ENCODE data around the gene ZNF202.

Gene ZNF202

DNA sequence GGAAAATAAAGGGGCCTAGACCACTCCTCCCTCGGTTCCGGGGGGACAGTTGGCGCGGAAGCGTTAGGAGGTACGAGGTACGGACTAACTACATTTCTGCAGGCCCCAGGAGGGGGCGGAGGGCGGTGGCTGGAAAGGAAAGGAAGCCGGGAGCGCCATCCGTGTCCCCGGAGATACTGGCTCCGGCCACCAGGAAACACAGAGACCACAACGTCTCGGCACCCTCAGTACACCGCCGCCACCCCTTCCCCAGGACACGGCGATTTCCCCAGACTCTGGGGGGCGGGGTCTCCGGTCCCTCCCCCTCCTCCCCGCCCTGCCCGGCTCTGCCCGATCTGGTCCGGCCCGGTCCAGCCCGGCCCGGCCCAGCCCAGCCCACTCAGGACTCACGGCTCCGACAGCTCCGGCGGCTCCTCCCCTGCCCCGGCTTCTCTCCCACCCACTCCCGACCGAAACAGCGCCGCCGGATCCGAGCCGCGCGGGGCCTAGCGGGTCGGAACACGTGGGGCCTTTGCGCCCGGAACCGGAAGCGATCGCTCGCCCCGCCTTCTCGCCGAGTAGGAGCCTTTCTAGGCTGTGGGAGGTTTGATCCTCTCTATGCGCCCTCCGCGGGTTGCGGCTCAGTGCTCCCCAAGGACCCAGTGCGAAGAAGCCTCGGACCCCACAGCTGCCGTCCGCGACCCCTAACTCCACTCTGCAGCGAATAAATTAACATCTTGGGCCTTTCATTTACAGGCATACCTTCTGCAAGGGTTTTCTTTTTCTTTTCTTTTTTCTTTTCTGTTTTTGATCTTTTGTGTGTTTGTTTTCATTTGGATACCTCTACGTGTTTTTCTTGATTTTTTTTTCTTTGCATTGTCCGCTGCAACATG, at the start of gene ZNF202:
TSS of gene ZNF202 (minus strand) at position 502 of the 872 bp plus-strand sequence. CDS start 10,772 bp downstream, outside the sequence.
- TF ChIP-seq, protein P1, sequence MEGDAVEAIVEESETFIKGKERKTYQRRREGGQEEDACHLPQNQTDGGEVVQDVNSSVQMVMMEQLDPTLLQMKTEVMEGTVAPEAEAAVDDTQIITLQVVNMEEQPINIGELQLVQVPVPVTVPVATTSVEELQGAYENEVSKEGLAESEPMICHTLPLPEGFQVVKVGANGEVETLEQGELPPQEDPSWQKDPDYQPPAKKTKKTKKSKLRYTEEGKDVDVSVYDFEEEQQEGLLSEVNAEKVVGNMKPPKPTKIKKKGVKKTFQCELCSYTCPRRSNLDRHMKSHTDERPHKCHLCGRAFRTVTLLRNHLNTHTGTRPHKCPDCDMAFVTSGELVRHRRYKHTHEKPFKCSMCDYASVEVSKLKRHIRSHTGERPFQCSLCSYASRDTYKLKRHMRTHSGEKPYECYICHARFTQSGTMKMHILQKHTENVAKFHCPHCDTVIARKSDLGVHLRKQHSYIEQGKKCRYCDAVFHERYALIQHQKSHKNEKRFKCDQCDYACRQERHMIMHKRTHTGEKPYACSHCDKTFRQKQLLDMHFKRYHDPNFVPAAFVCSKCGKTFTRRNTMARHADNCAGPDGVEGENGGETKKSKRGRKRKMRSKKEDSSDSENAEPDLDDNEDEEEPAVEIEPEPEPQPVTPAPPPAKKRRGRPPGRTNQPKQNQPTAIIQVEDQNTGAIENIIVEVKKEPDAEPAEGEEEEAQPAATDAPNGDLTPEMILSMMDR (IDR thresholded peaks at IDR 0.05; ENCODE audit: low read depth, low read length): peak; percentile 23
- DNase-seq (ENCODE audit: low read depth in 2 of 2): peak; percentile 92
- peak within 1 kb of the TSS; percentile 89 to 92 for H3K4me3 ChIP-seq (replicated peaks in 1 of 2; ENCODE audit: low read depth in 2 of 2, low read length in 2 of 2)

DNA sequence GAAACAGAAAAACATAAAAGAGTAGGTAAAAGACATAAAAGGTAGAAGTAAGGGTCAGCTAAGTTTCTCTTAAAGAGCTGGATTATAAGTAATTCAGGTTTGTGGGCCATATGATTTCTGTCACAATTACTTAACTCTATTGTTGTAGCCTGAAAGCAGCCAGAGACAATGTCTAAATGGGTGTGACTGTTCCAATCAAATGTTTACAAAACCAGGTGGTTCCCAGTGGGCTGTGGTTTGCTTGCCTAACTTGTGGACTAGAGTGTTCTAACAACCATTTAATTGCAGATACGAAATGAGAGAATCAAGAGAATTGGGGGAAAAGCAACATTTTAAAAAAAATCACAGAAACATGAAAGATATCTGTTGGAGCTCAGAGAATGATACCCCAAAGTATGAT, 42.1 kb upstream of the ZNF202 start:
- TF ChIP-seq, protein P1 (IDR thresholded peaks at IDR 0.05; ENCODE audit: low read depth, low read length): no peak
- DNase-seq (ENCODE audit: low read depth in 2 of 2): no peak
- no peak overlapping the region for H3K4me3 ChIP-seq (replicated peaks in 1 of 2; ENCODE audit: low read depth in 2 of 2, low read length in 2 of 2)

DNA sequence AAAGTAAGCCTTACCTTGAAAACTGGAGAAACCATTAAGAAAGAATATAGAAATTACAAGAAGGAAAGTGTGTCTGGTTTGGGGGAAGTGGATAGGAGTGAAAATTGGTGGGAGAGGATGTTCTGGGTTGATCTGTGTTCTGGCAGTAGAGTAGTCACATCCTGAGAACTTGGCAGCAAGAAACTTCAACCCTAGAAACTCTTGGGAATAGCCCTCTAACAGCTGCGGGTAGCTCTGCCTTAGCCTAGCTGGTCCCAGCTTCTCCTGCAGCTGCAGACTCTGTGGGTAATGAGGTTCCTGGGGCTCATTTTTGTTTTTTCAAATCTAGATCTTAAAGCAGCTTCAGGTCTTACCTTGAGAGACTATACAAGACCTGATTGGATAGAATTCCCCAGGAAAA, 37.1 kb upstream of the ZNF202 start:
- TF ChIP-seq, protein P1 (IDR thresholded peaks at IDR 0.05; ENCODE audit: low read depth, low read length): no peak
- DNase-seq (ENCODE audit: low read depth in 2 of 2): no peak
- H3K4me3 ChIP-seq (replicated peaks in 1 of 2; ENCODE audit: low read depth in 2 of 2, low read length in 2 of 2): no peak overlapping the region

DNA sequence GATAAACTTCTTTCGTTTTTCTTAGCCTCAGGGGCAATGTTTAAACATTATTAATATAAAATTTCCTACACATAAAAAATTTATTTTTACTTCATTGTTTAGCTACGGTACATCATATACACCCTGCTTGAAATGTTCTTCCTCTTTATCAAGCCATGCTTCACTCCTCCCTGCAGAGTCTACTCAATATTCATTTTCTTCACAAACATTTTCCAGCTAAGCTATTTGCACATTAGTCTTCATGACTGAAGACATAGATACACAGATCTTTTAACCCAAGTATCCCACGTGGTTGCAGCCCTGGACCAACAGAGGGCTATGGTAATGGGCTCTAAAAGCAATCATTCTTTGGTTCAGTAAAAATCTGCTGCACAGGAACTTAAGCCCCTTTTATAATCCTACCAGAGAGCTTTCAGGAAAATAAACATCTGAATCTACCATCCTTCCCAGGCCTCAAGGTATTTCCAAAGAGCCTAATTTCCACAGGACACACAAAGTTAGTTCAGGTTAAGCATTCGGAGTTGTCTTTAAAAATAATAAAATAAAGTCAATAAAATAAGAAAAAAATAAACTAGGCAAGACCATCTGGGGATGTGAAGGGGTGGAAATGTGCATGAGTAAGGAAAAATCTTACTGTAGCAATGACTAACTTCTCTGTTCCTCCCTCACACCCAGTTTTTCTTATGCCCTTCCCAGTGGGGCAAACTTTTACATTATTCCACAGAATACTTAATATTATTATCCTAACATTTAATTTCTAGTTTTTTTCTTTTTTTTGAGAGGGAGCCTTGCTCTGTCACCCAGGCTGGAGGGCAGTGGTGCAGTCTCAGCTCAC, 34.5 kb upstream of the ZNF202 start:
- H3K4me3 ChIP-seq (replicated peaks in 1 of 2; ENCODE audit: low read depth in 2 of 2, low read length in 2 of 2): no peak overlapping the region
- TF ChIP-seq, protein P1 (IDR thresholded peaks at IDR 0.05; ENCODE audit: low read depth, low read length): no peak
- DNase-seq (ENCODE audit: low read depth in 2 of 2): no peak

DNA sequence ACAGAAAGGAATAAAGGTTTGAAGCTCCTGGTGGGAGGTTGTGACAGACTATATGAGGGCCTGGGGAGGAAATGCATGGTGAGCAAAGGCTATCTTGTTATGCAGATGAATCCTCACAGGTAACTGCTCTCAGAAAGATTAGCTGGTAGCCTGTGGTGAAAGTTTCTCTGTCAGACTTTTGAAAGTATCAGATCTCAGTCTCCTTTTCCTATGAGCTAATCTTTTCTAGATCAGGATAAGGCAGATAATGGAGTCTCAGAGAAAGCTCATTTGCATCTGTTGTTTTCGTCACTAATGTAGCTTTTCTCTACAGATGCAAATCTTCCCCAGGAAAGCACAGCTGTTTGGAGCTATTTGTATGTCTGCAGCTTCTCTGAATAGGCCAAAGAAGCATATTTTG, 33.8 kb upstream of the ZNF202 start:
- TF ChIP-seq, protein P1 (IDR thresholded peaks at IDR 0.05; ENCODE audit: low read depth, low read length): no peak
- no peak overlapping the region for H3K4me3 ChIP-seq (replicated peaks in 1 of 2; ENCODE audit: low read depth in 2 of 2, low read length in 2 of 2)
- DNase-seq (ENCODE audit: low read depth in 2 of 2): no peak

DNA sequence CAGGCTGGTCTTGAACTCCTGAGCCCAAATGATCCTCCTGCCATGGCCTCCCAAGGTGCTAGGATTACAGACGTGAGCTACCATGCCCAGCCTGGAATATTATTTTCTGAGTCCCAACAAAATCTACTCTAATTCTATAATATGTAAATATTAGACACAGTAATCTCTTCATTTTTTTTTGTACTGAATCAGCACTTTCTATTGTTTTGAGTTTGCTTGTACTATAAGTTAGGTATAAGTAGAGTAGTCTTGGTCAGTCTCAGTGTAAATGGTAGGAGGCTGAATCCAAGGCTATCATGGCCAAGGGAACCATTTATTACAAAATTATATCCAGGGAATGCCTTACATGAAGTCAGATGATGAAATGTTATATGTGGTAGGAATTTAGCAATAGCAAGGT, 32.5 kb upstream of the ZNF202 start:
- H3K4me3 ChIP-seq (replicated peaks in 1 of 2; ENCODE audit: low read depth in 2 of 2, low read length in 2 of 2): no peak overlapping the region
- DNase-seq (ENCODE audit: low read depth in 2 of 2): no peak
- TF ChIP-seq, protein P1 (IDR thresholded peaks at IDR 0.05; ENCODE audit: low read depth, low read length): no peak

All from cardiac fibroblast (primary cell).